ENCODE results near the gene SETD2.
"Not testable (repeated sequence)": the region's sequence is repeated elsewhere in the genome, so short reads cannot be mapped to it uniquely, and the experiment has no call there.

SETD2 gene

GRCh38 chr3:47193871-47194859 lies 30.3 kb upstream of the SETD2 start:
- FAIRE-seq, result no peak
- TF ChIP-seq CTCF (IDR thresholded peaks at IDR 0.05; ENCODE audit: insufficient read depth, missing control alignments), result no peak

GRCh38 chr3:47186285-47186684 lies 22.4 kb upstream of the SETD2 start:
- no peak for TF ChIP-seq CTCF (IDR thresholded peaks at IDR 0.05; ENCODE audit: insufficient read depth, missing control alignments)
- FAIRE-seq, result no peak
- DNase-seq (ENCODE audit: insufficient read length, low spot score), result no peak

More at GRCh38 chr3:47193871-47194859, 30.3 kb upstream of the SETD2 start:
- DNase-seq (ENCODE audit: insufficient read length, low spot score), result no peak

- FAIRE-seq; DNase-seq (ENCODE audit: insufficient read length, low spot score): not testable (repeated sequence)
Observed at GRCh38 chr3:47181685-47182084, 17.8 kb upstream of the SETD2 start.

- FAIRE-seq, result not testable (repeated sequence)
Observed at GRCh38 chr3:47180011-47180410, 16.1 kb upstream of the SETD2 start.

GRCh38 chr3:47176582-47176981 lies 12.7 kb upstream of the SETD2 start:
- FAIRE-seq (no peak), DNase-seq (ENCODE audit: insufficient read length, low spot score) (no peak)
- TF ChIP-seq CTCF (IDR thresholded peaks at IDR 0.05; ENCODE audit: insufficient read depth, missing control alignments), result no peak

More at GRCh38 chr3:47180011-47180410, 16.1 kb upstream of the SETD2 start:
- not testable (repeated sequence) for DNase-seq (ENCODE audit: insufficient read length, low spot score)

- DNase-seq (ENCODE audit: insufficient read length, low spot score), result no peak
- TF ChIP-seq CTCF (IDR thresholded peaks at IDR 0.05; ENCODE audit: insufficient read depth, missing control alignments), result no peak
- no peak for FAIRE-seq
Observed at GRCh38 chr3:47163169-47164006, 525 bp downstream of the SETD2 start.

GRCh38 chr3:47162697-47163168 lies 1.2 kb downstream of the SETD2 start:
- DNase-seq (ENCODE audit: insufficient read length, low spot score) (no peak), FAIRE-seq (no peak)
- no peak for TF ChIP-seq CTCF (IDR thresholded peaks at IDR 0.05; ENCODE audit: insufficient read depth, missing control alignments)

All from D721Med (cell line).